CD4-positive, alpha-beta T cell (primary cell): ENCODE data around the gene TLNRD1. TPM values are rescaled to one million over a fixed set of nuclear protein-coding genes. Genes with fewer than 3 reads are reported as not detected.
A peak's percentile ranks its signal among the peaks of the same experiment; 100 is the strongest.
"Not testable (repeated sequence)": the region's sequence is repeated elsewhere in the genome, so short reads cannot be mapped to it uniquely, and the experiment has no call there.

Experiments
- ATAC-seq: fragments of 200-7000 bp; cut with Tn5 transposase; one replicate; pipeline ENCODE4 v1.10.0; 2022; ENCODE audit warnings: mild to moderate bottlenecking; ENCODE audit not compliant: poor library complexity
- CTCF ChIA-PET: fragments of 350-600 bp; sonication (Branson Sonifier 250); formaldehyde crosslinking; loops from one replicate; lab custom pipeline; 2021; ENCODE audit warnings: antibody characterized with exemption, inconsistent platforms; lab: Charles Lee
- POLR2A ChIA-PET: fragments of 350-600 bp; sonication (Branson Sonifier 250); formaldehyde crosslinking; loops from one replicate; lab custom pipeline; 2021; ENCODE audit warnings: antibody characterized with exemption, inconsistent platforms; lab: Charles Lee
- DNase-seq, 14 experiments: peaks; one replicate each; pipeline ENCODE4 v3.0.0-alpha.2; 2013 to 2020; ENCODE audit warnings: mixed read lengths in 2 of 14
- H3K27ac ChIP-seq, 2 donors: one replicate each; pipeline versions ENCODE4 v1.5.1 to v1.7.0; 2013; ENCODE audit warnings: low read length in 2 of 2, low read depth in 1 of 2, mild to moderate bottlenecking in 1 of 2
- H3K27me3 ChIP-seq, 2 experiments: 1 replicate in 1 of 2; 2 replicates in 1 of 2; pipeline versions ENCODE4 v1.6.1 to v1.7.0; 2013; ENCODE audit warnings: low read length in 2 of 2, control low read depth in 1 of 2, mild to moderate bottlenecking in 1 of 2, moderate library complexity in 1 of 2; ENCODE audit not compliant: insufficient read depth in 2 of 2, control insufficient read depth in 1 of 2
- H3K36me3 ChIP-seq: one replicate; pipeline ENCODE4 v1.6.1; 2013; ENCODE audit warnings: low read length, control low read depth; ENCODE audit not compliant: insufficient read depth
- H3K4me1 ChIP-seq: one replicate; pipeline ENCODE4 v1.6.1; 2013; ENCODE audit warnings: low read length, control low read depth; ENCODE audit not compliant: insufficient read depth
- H3K4me3 ChIP-seq: one replicate; pipeline ENCODE4 v1.5.1; 2013; ENCODE audit warnings: mild to moderate bottlenecking, low read length, moderate library complexity
- H3K9me3 ChIP-seq, 2 experiments: 1 replicate in 1 of 2; 2 replicates in 1 of 2; pipeline versions ENCODE4 v1.6.1 to v1.7.0; 2013; ENCODE audit warnings: low read length in 2 of 2, mild to moderate bottlenecking in 2 of 2, control low read depth in 1 of 2, moderate library complexity in 1 of 2; ENCODE audit not compliant: control insufficient read depth in 1 of 2, insufficient read depth in 1 of 2
- H3K27ac Mint-ChIP-seq: one replicate; pipeline ENCODE4 v1.8.0; 2020; ENCODE audit warnings: mixed read lengths
- H3K27me3 Mint-ChIP-seq: one replicate; pipeline ENCODE4 v1.8.0; 2021; ENCODE audit warnings: mixed read lengths
- H3K36me3 Mint-ChIP-seq: one replicate; pipeline ENCODE4 v1.8.0; 2021; ENCODE audit warnings: low read depth, mixed read lengths
- H3K4me1 Mint-ChIP-seq: one replicate; pipeline ENCODE4 v1.8.0; 2021; ENCODE audit warnings: low read depth, mixed read lengths
- H3K4me3 Mint-ChIP-seq: one replicate; pipeline ENCODE4 v1.8.0; 2020; ENCODE audit warnings: mild to moderate bottlenecking, mixed read lengths
- H3K9me3 Mint-ChIP-seq: one replicate; pipeline ENCODE4 v1.8.0; 2020; ENCODE audit warnings: mixed read lengths
- intact Hi-C, 2 experiments: fragments of 100-400 bp; cut with DNase I in 1 of 2; cut with micrococcal nuclease in 1 of 2; formaldehyde crosslinking; loops; one replicate each; pipeline versions ENCODE4 v1.15.1 to v1.9.0; 2023 to 2025; cut with DNase I, micrococcal nuclease
- total RNA-seq, 174 experiments: library from RNA in 2 of 174; stranded (reverse) in 2 of 174; gene quantifications; one replicate each; pipeline ENCODE4 v1.2.3 and lab custom pipeline; 2021 to 2026
- TF ChIP-seq, protein P1 (sequence below): fragments of 200-600 bp; IDR thresholded peaks from one replicate; pipeline ENCODE4 v1.8.0; 2022; ENCODE audit warnings: antibody characterized with exemption, mild to moderate bottlenecking

Gene TLNRD1
- total RNA-seq, 2 experiments from 2014 or later = 10.5 to 12.3 TPM

DNA sequence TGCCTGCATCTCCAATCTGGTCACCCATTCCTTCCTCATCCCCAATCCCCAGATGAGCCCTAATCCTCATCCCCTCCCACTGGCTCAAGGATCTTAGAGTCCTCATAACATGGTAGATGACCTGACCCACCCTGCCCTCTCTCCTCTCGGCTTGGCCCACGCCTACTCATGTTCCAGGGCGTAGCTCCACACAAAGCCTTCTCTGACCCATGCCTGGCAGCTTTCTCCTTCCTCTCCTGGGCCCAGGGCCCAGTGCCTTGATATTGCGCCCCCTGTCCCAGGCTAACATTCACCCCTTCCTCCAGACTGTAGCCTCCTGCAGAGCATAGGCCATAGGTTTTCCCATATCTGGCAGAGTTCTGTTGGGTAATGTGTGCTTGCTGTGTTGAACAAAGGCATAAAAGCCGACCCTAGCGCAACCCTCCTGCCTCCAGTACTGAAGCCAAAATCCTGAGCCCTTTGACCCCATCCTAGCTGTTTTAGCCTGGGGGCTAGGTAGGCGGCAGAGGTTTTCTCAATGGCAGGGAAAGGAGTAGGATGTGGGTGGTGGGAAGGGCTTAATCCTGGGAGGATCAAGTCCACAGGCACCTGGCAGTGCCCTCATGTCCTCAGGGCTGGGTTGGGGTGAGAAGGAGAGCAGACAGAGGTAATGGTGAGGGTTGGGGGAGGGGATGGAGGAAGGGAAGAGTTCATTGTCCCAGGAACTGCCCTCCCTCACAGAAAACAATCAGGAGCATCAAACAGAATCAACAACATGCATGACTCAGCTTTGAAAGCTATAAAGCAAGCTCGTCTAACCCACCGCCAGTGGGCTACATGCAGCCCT, 46.6 kb upstream of the TLNRD1 start:
- Histone ChIP-seq H3K4me1 (no peaks in the 10 kb centered on the region), H3K9me3 (no peaks in the 10 kb centered on the region), H3K4me3 (no peak overlapping the region), H3K27me3 (no peaks in the 10 kb centered on the region), H3K27ac (no peak overlapping the region), H3K36me3 (peaks cover 35% of the 10 kb centered on the region)
- Mint-ChIP-seq H3K27ac (no peak overlapping the region), H3K9me3 (no peaks in the 10 kb centered on the region), H3K4me3 (no peak overlapping the region), H3K27me3 (no peaks in the 10 kb centered on the region), H3K4me1 (no peaks in the 10 kb centered on the region), H3K36me3 (peaks cover 68% of the 10 kb centered on the region)
- intact Hi-C loops = no loop called here
- POLR2A ChIA-PET = no interaction called here
- CTCF ChIA-PET = no interaction called here
- DNase-seq (no peak), ATAC-seq (no peak)
- TF ChIP-seq, protein P1, sequence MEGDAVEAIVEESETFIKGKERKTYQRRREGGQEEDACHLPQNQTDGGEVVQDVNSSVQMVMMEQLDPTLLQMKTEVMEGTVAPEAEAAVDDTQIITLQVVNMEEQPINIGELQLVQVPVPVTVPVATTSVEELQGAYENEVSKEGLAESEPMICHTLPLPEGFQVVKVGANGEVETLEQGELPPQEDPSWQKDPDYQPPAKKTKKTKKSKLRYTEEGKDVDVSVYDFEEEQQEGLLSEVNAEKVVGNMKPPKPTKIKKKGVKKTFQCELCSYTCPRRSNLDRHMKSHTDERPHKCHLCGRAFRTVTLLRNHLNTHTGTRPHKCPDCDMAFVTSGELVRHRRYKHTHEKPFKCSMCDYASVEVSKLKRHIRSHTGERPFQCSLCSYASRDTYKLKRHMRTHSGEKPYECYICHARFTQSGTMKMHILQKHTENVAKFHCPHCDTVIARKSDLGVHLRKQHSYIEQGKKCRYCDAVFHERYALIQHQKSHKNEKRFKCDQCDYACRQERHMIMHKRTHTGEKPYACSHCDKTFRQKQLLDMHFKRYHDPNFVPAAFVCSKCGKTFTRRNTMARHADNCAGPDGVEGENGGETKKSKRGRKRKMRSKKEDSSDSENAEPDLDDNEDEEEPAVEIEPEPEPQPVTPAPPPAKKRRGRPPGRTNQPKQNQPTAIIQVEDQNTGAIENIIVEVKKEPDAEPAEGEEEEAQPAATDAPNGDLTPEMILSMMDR = no peak

DNA sequence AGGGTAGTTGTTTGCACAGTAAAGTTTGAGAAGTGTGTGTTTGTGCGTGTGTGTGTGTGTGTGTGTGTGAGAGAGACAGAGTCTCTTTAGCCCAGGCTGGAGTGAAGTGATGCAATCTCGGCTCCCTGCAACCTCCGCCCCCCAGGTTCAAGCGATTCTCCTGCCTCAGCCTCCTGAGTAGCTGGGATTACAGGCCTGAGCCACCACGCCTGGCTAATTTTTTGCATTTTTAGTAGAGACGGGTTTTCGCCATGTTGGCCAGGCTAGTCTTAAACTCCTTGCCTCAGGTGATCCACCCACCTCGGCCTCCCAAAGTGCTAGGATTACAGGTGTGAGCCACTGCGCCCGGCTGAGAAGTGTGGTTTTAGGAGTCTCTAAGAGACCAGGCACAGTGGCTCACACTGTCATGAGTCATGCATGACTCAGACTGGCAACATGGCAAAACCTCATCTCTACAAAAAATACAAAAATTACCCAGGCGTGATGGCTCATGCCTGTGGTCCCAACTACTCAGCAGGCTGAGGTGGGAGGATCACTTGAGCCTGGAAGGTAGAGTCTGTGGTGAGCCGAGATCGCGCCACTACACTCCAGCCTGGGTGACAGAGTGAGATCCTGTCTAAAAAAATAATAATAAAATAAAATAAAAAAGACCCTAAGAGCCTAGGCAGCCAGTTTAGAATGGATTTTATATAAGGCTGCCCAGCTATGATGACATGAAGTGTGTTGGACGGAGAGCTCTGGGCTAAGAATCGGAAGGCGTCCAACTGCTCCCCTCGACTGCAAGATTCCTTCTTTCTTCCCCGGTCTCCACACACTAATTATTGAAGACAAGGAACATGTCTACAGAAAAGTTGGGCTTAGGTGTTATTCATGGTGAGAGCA, 44.9 kb upstream of the TLNRD1 start:
- POLR2A ChIA-PET, H3K27ac Mint-ChIP-seq, intact Hi-C loops, H3K4me1 Mint-ChIP-seq, H3K27ac ChIP-seq, H3K27me3 ChIP-seq, CTCF ChIA-PET, H3K27me3 Mint-ChIP-seq, H3K4me3 Mint-ChIP-seq, H3K9me3 Mint-ChIP-seq, H3K4me1 ChIP-seq, ATAC-seq, H3K9me3 ChIP-seq, H3K4me3 ChIP-seq: not testable (repeated sequence)
- H3K36me3 ChIP-seq = peaks cover 34% of the 10 kb centered on the region
- peak in 7 of 14 experiments; percentile 3 to 56 (median 15) for DNase-seq
- H3K36me3 Mint-ChIP-seq = peaks cover 66% of the 10 kb centered on the region

DNA sequence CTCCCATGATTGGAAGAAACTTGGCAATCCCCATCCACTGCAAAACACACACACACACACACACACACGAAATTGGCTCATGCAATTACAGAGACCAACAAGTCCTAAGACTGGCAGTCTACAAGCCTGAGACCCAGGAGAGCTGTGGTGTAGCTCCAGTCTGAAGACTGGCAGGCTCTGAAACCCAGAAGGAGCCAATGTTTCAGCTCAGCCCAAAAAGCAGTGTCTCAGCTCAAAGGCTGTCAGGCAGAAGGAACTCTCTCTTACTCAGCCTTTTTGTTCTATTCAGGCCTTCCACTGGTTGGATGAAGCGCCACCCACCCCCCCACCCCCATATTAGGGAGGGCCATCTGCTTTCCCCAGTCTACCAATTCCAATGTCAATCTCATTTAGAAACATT, 43.2 kb upstream of the TLNRD1 start:
- CTCF ChIA-PET = no interaction called here
- H3K27ac ChIP-seq = no peak overlapping the region
- no peaks in the 10 kb centered on the region for H3K9me3 ChIP-seq
- intact Hi-C loops = no loop called here
- Mint-ChIP-seq H3K27ac (no peak overlapping the region), H3K9me3 (no peaks in the 10 kb centered on the region), H3K4me3 (no peak overlapping the region), H3K27me3 (no peaks in the 10 kb centered on the region), H3K4me1 (peaks cover 13% of the 10 kb centered on the region), H3K36me3 (peaks cover 68% of the 10 kb centered on the region)
- H3K27me3 ChIP-seq = no peaks in the 10 kb centered on the region
- no peak overlapping the region for H3K4me3 ChIP-seq
- no peaks in the 10 kb centered on the region for H3K4me1 ChIP-seq
- peaks cover 18% of the 10 kb centered on the region for H3K36me3 ChIP-seq
- POLR2A ChIA-PET = no interaction called here
- ATAC-seq (no peak), DNase-seq (no peak)
- TF ChIP-seq, protein P1 = no peak
